GM23338 (cell line): ENCODE measurements around the gene UVSSA.

Experiments used
- CREB1 ChIP-seq: fragments of 250-450 bp; sonication (Bioruptor Pico); IDR thresholded peaks from 2 replicates; pipeline ENCODE4 v1.5.0; 2020; ENCODE audit warnings: low read depth, mild to moderate bottlenecking, moderate library complexity
- CTCF ChIP-seq, 2 experiments: fragments of 200-600 bp in 1 of 2; sonication (generic) in 1 of 2; conservative IDR thresholded peaks; 2 replicates each; pipeline versions ENCODE4 v1.5.1 to v1.6.1; 2016 to 2017; ENCODE audit warnings: antibody characterized with exemption in 2 of 2, low read depth in 2 of 2, mild to moderate bottlenecking in 2 of 2, moderate library complexity in 1 of 2
- ETS1 ChIP-seq: IDR thresholded peaks from 2 replicates; pipeline ENCODE4 v1.6.1; 2016; ENCODE audit warnings: antibody characterized with exemption
- EZH2 ChIP-seq: fragments of 200-600 bp; sonication (generic); IDR thresholded peaks from one replicate; pipeline ENCODE4 v1.8.0; 2017; ENCODE audit warnings: antibody characterized with exemption, mild to moderate bottlenecking, low read depth; ENCODE audit not compliant: unreplicated experiment
- EZH2phosphoT487 ChIP-seq: fragments of 200-600 bp; sonication (generic); IDR thresholded peaks from one replicate; pipeline ENCODE4 v1.8.1; 2018; ENCODE audit warnings: antibody characterized with exemption; ENCODE audit not compliant: unreplicated experiment
- JUNB ChIP-seq: IDR thresholded peaks from one replicate; pipeline ENCODE4 v1.6.1; 2016; ENCODE audit warnings: antibody characterized with exemption; ENCODE audit not compliant: unreplicated experiment
- POLR2AphosphoS5 ChIP-seq: IDR thresholded peaks from 2 replicates; pipeline ENCODE4 v1.6.1; 2016; ENCODE audit warnings: antibody characterized with exemption, low read depth
- REST ChIP-seq: IDR thresholded peaks from one replicate; pipeline ENCODE4 v1.6.1; 2018; ENCODE audit warnings: antibody characterized with exemption; ENCODE audit not compliant: unreplicated experiment
- STAT1 ChIP-seq: IDR thresholded peaks from one replicate; pipeline ENCODE4 v1.6.1; 2016; ENCODE audit warnings: antibody characterized with exemption; ENCODE audit not compliant: unreplicated experiment
- ZNF114 ChIP-seq: fragments of 250-450 bp; sonication (Bioruptor Pico); IDR thresholded peaks from 2 replicates; pipeline ENCODE4 v1.5.0; 2020; ENCODE audit warnings: mild to moderate bottlenecking, moderate library complexity

- TF ChIP-seq CTCF (conservative IDR thresholded peaks at IDR 0.05; ENCODE audit: low read depth in 2 of 2) (no peak), EZH2 (no peak), JUNB (no peak), REST (no peak), POLR2AphosphoS5 (no peak), CREB1 (CRISPR knock-in tag) (no peak), EZH2phosphoT487 (no peak), STAT1 (no peak), ZNF114 (CRISPR knock-in tag) (no peak), ETS1 (no peak)
These were observed 66.2 kb downstream of the UVSSA start for GRCh38 chr4:1413204-1413663.
